ENCODE data around the gene BTG2. TPM values are rescaled to one million over a fixed set of nuclear protein-coding genes. Genes with fewer than 3 reads are reported as not detected.

Gene BTG2
- total RNA-seq, 3 donors from 2014 or later (not counting 1 experiment from before 2014, with no cell fraction given): 499 to 1,024 (median 851) TPM

DNA sequence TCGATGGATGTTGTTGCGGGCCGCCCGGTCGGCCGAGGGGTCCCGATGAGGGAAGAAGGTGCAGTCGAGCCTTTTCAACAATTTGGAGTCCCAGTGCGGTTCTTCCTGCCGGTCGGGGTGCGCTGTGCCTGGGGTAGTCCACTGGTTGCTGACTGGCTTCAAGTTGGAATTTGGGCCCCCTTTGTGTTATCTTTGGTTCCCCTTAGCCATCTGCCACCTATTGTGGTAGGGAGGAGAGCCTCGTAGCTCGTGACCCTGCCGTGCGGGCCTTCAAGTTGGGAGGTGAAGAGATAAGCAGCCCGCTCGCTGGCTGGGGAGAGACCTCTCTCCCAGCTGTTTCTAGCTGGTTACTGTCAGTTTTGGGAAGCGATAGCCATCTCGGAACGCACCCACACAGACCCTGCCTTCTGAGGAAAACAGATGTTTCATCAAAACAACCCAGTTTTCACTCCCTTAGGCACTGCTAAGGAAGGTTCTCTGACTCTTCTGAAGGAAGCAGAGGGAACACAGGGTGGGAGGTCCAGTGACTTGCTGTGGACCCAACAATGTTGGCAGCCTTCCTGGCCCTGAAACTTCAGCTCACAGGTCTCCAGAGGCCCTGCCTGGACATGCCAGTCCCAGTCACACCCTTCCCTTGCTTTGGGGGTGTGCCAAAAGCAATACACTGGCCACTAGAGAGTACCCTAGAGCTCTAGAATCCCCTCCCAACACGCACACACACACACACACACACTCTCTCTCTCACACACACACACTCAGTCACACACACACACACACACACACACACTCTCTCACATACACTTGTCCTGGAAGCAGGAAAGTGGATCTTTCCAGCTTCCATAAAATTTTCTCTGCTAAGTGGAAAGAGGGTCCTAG, 1.0 kb downstream of the BTG2 start:
- Histone ChIP-seq H3K4me3 (ENCODE audit: low read length) (peak overlapping the region; percentile 99), H3K27me3 (ENCODE audit: control insufficient read depth, insufficient read depth, low read length) (no peaks in the 10 kb centered on the region), H3K27ac (ENCODE audit: low read length) (peak overlapping the region; percentile 97), H3K4me1 (ENCODE audit: control insufficient read depth, insufficient read depth, low read length) (peaks cover 78% of the 10 kb centered on the region), H3K9me3 (ENCODE audit: control insufficient read depth, insufficient read depth, low read length) (no peaks in the 10 kb centered on the region), H3K36me3 (ENCODE audit: control insufficient read depth, insufficient read depth, low read length) (peaks cover 40% of the 10 kb centered on the region)
- ATAC-seq: peak in 1 of 3 donors; percentile 3
- Mint-ChIP-seq H3K36me3 (peaks cover 10% of the 10 kb centered on the region), H3K4me1 (peaks cover 73 to 74% of the 10 kb centered on the region in 2 donors), H3K4me3 (peak overlapping the region; percentile 89), H3K27me3 (ENCODE audit: low read depth in 2 of 2) (no peaks in the 10 kb centered on the region), H3K9me3 (no peaks in the 10 kb centered on the region), H3K27ac (peak overlapping the region; percentile 98 to 99)
- intact Hi-C loops (cut with micrococcal nuclease): no loop called here
- peak in 1 of 2 donors; percentile 63 for DNase-seq
- no peak for TF ChIP-seq CTCF (IDR thresholded peaks at IDR 0.05)
- WGBS (ENCODE audit: insufficient coverage): under 1% methylated on average over 22 of the region's 22 CpGs

DNA sequence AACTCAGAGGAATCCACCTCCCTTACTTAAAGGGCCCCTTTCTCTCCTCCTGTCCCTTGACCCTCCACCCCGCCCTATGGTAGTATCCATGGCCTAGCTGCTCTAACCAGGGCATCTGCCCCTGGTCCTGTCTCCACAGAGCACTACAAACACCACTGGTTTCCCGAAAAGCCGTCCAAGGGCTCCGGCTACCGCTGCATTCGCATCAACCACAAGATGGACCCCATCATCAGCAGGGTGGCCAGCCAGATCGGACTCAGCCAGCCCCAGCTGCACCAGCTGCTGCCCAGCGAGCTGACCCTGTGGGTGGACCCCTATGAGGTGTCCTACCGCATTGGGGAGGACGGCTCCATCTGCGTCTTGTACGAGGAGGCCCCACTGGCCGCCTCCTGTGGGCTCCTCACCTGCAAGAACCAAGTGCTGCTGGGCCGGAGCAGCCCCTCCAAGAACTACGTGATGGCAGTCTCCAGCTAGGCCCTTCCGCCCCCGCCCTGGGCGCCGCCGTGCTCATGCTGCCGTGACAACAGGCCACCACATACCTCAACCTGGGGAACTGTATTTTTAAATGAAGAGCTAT, 1.7 kb downstream of the BTG2 start:
- peak overlapping the region; percentile 99 for H3K4me3 ChIP-seq (ENCODE audit: low read length)
- Mint-ChIP-seq H3K9me3 (no peaks in the 10 kb centered on the region), H3K4me3 (peak overlapping the region; percentile 89), H3K27ac (peak overlapping the region; percentile 98 to 99), H3K36me3 (peaks cover 10% of the 10 kb centered on the region), H3K4me1 (peaks cover 79 to 80% of the 10 kb centered on the region in 2 donors), H3K27me3 (ENCODE audit: low read depth in 2 of 2) (no peaks in the 10 kb centered on the region)
- peaks cover 46% of the 10 kb centered on the region for H3K36me3 ChIP-seq (ENCODE audit: control insufficient read depth, insufficient read depth, low read length)
- no peaks in the 10 kb centered on the region for H3K27me3 ChIP-seq (ENCODE audit: control insufficient read depth, insufficient read depth, low read length)
- intact Hi-C loops (cut with micrococcal nuclease): no loop called here
- ATAC-seq: no peak
- no peaks in the 10 kb centered on the region for H3K9me3 ChIP-seq (ENCODE audit: control insufficient read depth, insufficient read depth, low read length)
- peak in 1 of 2 donors; percentile 61 for DNase-seq
- peaks cover 78% of the 10 kb centered on the region for H3K4me1 ChIP-seq (ENCODE audit: control insufficient read depth, insufficient read depth, low read length)
- peak overlapping the region; percentile 97 for H3K27ac ChIP-seq (ENCODE audit: low read length)
- TF ChIP-seq CTCF (IDR thresholded peaks at IDR 0.05): no peak
- 15% methylated on average over 15 of the region's 21 CpGs for WGBS (ENCODE audit: insufficient coverage)

GRCh38 chr1:203307641-203308126, 2.4 kb downstream of the BTG2 start:
- peaks cover 10% of the 10 kb centered on the region for H3K36me3 Mint-ChIP-seq

More at GRCh38 chr1:203307641-203308126, 2.4 kb downstream of the BTG2 start:
- intact Hi-C loops (cut with micrococcal nuclease): no loop called here
- H3K27ac Mint-ChIP-seq: peak overlapping the region; percentile 98 to 99
- DNase-seq (peak in 1 of 2 donors; percentile 39), ATAC-seq (no peak)
- H3K27ac ChIP-seq (ENCODE audit: low read length): peak overlapping the region; percentile 97
- no peaks in the 10 kb centered on the region for H3K9me3 ChIP-seq (ENCODE audit: control insufficient read depth, insufficient read depth, low read length)
- no peaks in the 10 kb centered on the region for H3K27me3 ChIP-seq (ENCODE audit: control insufficient read depth, insufficient read depth, low read length)
- peak overlapping the region; percentile 99 for H3K4me3 ChIP-seq (ENCODE audit: low read length)
- H3K4me3 Mint-ChIP-seq: peak overlapping the region; percentile 89
- H3K9me3 Mint-ChIP-seq: no peaks in the 10 kb centered on the region
- 7% methylated on average over 3 of the region's 3 CpGs for WGBS (ENCODE audit: insufficient coverage)
- H3K4me1 Mint-ChIP-seq: peaks cover 76% of the 10 kb centered on the region in 2 donors
- no peak for TF ChIP-seq CTCF (IDR thresholded peaks at IDR 0.05)
- peaks cover 46% of the 10 kb centered on the region for H3K36me3 ChIP-seq (ENCODE audit: control insufficient read depth, insufficient read depth, low read length)
- peaks cover 72% of the 10 kb centered on the region for H3K4me1 ChIP-seq (ENCODE audit: control insufficient read depth, insufficient read depth, low read length)
- no peaks in the 10 kb centered on the region for H3K27me3 Mint-ChIP-seq (ENCODE audit: low read depth in 2 of 2)

Data from natural killer cell (primary cell).